GM19099 (cell line): ENCODE measurements around the gene MBNL2.

Experiments used
- POLR2A ChIP-seq: IDR thresholded peaks from 3 replicates; pipeline ENCODE4 v1.6.1; 2011; ENCODE audit warnings: low read depth; ENCODE audit not compliant: insufficient read length; ENCODE audit errors: extremely low read depth

Gene MBNL2

GRCh38 chr13:97321616-97322321 lies 99.6 kb downstream of the MBNL2 start:
- TF ChIP-seq POLR2A, result no peak

- no peak for TF ChIP-seq POLR2A
Measured at GRCh38 chr13:97322740-97323342, 100.7 kb downstream of the MBNL2 start.

GRCh38 chr13:97324115-97324514 lies 102.0 kb downstream of the MBNL2 start:
- no peak for TF ChIP-seq POLR2A

- TF ChIP-seq POLR2A, result no peak
Measured at GRCh38 chr13:97325738-97326137, 103.6 kb downstream of the MBNL2 start.

- TF ChIP-seq POLR2A, result no peak
Measured at GRCh38 chr13:97327086-97327485, 105.0 kb downstream of the MBNL2 start.

GRCh38 chr13:97327506-97328221 lies 105.5 kb downstream of the MBNL2 start:
- TF ChIP-seq POLR2A, result no peak

GRCh38 chr13:97328222-97328790 lies 106.2 kb downstream of the MBNL2 start:
- TF ChIP-seq POLR2A, result no peak

- TF ChIP-seq POLR2A, result no peak
Measured at GRCh38 chr13:97329331-97329730, 107.2 kb downstream of the MBNL2 start.

- TF ChIP-seq POLR2A, result no peak
Measured at GRCh38 chr13:97330448-97330847, 108.3 kb downstream of the MBNL2 start.

GRCh38 chr13:97332742-97333141 lies 110.6 kb downstream of the MBNL2 start:
- no peak for TF ChIP-seq POLR2A

GRCh38 chr13:97333983-97334382 lies 111.8 kb downstream of the MBNL2 start:
- no peak for TF ChIP-seq POLR2A

- no peak for TF ChIP-seq POLR2A
Measured at GRCh38 chr13:97334690-97335089, 112.6 kb downstream of the MBNL2 start.

GRCh38 chr13:97335488-97336134 lies 113.5 kb downstream of the MBNL2 start:
- no peak for TF ChIP-seq POLR2A

- TF ChIP-seq POLR2A, result no peak
Measured at GRCh38 chr13:97337985-97338499, 115.9 kb downstream of the MBNL2 start.

- no peak for TF ChIP-seq POLR2A
Measured at GRCh38 chr13:97338571-97338970, 116.4 kb downstream of the MBNL2 start.
